KOPT-K1 (cell line): Measurements from ENCODE around the gene UPF2.

Experiments
- H3K27ac ChIP-seq: fragments of 200-600 bp; sonication (generic); 2 replicates; pipeline ENCODE4 v1.5.1; 2016; ENCODE audit warnings: antibody characterized with exemption, mild to moderate bottlenecking, low read depth, low read length; ENCODE audit not compliant: poor library complexity, severe bottlenecking
- H3K36me3 ChIP-seq: fragments of 200-600 bp; sonication (generic); 2 replicates; pipeline ENCODE4 v1.5.1; 2017; ENCODE audit warnings: antibody characterized with exemption, mild to moderate bottlenecking, low read length, moderate library complexity; ENCODE audit not compliant: insufficient read depth
- H3K9me3 ChIP-seq: fragments of 200-600 bp; sonication (generic); 2 replicates; pipeline ENCODE4 v1.5.1; 2017; ENCODE audit warnings: antibody characterized with exemption, low read length, mild to moderate bottlenecking; ENCODE audit not compliant: insufficient read depth, poor library complexity, severe bottlenecking

The UPF2 gene

DNA sequence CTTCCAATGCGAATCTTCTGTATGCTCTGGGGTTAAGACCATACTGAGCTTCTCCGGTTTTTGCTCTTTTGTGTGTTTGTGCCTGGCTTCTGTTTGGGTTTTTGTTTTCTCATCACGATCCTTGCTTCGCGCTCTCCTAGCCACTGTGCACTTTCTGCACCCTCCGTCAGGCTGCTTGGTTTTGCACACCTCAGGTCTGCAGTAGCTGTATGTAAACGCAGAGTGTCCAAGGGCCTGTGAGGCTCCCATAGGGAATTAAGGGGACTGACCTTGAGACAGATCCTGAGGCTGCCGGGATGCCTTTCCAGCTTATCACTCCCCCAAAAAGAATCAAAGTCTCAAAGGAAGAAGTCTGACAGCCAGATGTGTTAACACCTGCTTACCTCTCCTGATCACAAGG, 124.2 kb downstream of the UPF2 start:
- H3K27ac ChIP-seq = no peak overlapping the region
- no peaks in the 10 kb centered on the region for H3K9me3 ChIP-seq
- H3K36me3 ChIP-seq = peaks cover 46% of the 10 kb centered on the region

DNA sequence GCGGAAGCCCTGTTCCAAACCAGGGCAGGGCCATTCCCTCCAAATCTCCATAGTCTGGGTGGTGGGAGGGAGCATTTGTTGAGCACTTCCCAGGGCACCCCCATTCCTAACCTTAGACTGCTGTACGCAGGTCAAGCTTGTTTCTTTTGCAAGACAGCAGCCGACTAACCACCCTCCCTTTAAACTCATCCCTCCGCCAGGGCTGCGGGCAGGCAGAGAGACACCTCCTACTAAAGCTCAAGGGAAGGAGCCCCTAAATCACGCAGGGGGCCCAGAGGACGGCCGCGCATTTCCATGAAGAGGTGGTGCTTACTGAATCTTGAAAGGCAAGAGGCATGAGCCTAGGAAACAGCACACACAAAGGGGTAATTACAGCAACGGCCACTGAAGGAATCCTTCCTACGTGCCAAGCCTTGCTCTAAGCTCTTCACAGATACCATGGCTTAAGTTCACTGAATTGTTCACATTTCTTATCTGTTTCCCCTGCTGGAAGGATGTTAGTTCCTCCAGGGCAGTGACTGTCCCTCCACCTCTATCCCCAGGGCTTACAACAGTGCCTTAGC, 129.4 kb downstream of the UPF2 start:
- Histone ChIP-seq H3K9me3 (no peaks in the 10 kb centered on the region), H3K27ac (no peak overlapping the region), H3K36me3 (no peaks in the 10 kb centered on the region)

DNA sequence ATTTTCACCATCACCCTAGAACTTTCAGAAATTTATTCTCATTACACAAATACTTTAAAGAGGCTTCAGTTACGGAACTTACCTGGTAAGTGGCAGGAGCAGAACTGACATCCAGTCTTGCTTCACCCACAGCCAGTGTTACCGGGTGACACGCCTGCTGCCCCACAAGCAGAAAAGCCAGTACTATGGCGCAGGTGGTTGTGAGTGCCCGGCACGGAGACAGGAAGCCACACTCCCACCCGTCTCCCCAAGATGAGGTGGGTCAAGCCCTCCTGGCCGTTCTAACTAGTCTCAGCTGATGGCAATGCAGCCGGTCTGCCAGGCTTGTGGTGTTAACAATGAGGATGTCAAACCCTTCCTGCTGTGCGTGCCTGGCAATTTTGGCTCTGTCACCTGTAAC, 132.5 kb downstream of the UPF2 start:
- Histone ChIP-seq H3K36me3 (no peaks in the 10 kb centered on the region), H3K9me3 (no peaks in the 10 kb centered on the region), H3K27ac (no peak overlapping the region)

DNA sequence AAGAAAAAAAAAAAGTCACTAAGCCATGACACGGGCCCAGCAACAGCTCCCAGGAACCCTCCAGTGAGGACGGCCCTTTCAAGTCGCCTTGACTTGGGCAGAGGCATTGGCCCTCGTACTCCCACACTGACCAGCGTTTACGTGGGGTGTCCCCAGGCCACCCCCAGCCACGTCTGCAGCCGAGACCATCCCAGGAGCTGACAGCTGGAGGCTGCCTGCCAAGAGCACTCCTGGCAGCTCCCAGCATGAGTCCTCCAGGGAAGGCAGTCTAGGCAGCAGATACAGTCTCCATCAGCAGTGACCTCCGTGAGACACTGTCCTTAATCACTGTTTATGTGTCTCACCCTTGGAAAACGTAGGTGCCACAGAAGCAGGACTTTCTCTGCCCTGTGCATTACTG, 133.0 kb downstream of the UPF2 start:
- H3K36me3 ChIP-seq = no peaks in the 10 kb centered on the region
- H3K27ac ChIP-seq = no peak overlapping the region
- H3K9me3 ChIP-seq = no peaks in the 10 kb centered on the region

DNA sequence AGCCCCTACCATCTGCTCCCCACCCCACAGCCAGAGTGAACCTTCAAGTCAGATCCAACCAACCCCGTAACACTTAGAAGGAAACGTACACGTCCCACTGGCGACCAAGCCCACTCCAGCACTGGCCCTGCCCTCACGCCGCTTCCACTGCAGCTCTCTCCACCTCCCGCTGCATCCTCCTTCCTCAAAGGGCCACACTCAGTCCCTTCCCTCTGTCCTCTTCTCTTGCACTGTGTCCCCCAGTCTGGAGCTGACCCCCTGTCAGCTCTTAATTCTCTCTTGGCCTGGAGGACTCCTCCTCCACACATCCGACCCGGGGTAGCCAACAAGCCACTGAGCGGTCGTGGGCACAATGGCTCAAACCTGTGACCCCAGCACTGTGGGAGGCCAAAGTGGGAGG, 133.6 kb downstream of the UPF2 start:
- H3K9me3 ChIP-seq = no peaks in the 10 kb centered on the region
- H3K36me3 ChIP-seq = no peaks in the 10 kb centered on the region
- H3K27ac ChIP-seq = no peak overlapping the region

DNA sequence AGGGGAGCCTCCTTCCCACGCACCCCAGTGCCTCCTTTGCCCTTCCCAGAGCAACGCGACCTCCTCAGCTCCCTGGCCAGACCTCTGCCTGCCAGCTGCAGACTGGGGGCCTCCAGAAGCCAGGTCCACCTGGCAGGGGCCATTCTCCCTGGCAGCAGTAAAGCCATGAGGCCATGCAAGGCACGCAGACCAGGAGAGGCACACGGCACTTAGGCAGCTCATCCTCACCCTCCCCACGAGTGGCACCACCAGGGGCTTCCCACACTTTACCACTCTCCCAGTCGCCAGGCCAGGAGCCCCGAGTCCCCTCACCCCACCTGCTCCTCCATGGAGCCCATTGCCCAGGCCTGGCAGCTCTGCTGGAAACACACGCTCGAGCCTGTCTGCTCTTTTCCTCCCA, 134.1 kb downstream of the UPF2 start:
- no peaks in the 10 kb centered on the region for H3K36me3 ChIP-seq

DNA sequence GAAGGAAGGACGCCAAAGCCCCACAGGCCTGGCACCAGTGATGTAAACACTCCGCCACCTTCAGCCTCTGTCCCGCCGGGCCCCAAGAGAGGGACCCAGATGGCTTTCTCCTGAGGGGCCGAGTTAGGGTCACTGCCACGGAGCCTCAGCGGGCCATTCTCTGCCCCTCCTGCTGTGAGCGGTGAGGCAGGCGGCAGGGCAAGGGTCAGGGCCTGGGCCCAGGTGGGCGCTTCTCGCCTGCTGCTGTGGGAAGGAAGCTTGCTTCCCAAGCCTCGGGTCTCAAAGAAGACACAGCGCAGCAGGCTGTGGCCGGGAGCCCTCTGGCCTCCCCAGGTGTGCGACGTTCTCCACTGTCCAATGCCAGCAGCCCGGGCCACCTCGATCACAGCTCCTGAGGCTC, 134.7 kb downstream of the UPF2 start:
- Histone ChIP-seq H3K9me3 (no peaks in the 10 kb centered on the region), H3K27ac (no peak overlapping the region), H3K36me3 (no peaks in the 10 kb centered on the region)

More for the DNA sequence above, 134.1 kb downstream of the UPF2 start:
- Histone ChIP-seq H3K9me3 (no peaks in the 10 kb centered on the region), H3K27ac (no peak overlapping the region)

DNA sequence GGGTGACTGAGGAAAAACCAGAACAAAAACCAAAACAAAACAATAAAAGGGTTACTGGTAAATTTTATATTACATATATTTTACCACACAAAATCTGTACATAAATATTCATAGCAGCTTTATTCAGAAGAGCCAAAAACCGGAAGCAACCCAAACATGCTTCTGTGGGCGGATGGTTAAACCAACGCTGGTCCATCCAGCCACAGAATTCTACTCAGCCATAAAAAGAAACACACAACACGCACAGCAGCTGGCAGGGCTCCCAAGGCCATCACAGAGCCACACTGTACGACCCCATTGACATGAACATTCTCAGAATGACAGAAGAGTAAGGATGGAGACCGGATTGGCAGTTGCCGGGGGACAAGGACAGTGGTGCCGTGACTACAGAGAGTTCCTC, 135.9 kb downstream of the UPF2 start:
- Histone ChIP-seq H3K9me3 (no peaks in the 10 kb centered on the region), H3K36me3 (no peaks in the 10 kb centered on the region), H3K27ac (no peak overlapping the region)

DNA sequence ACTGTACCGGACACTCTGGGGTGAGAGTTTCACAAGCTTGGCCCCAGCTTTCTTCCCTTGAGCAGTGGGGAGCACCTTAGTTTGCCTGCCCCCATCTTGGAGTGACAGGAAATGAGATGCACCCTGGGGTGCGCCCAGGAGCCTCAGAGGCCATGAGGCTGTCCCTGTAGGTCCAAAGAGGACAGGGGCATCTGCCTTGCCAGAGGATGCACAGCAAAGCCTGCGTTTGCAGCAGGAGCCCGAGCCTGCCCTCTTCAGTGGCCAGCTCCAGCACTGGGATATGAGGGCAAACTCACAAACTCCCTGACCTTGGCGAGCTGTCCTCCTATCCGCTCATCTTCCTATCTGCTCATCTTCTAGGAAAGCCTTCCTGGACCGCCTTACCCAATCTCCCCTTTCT, 140.0 kb downstream of the UPF2 start:
- no peak overlapping the region for H3K27ac ChIP-seq
- no peaks in the 10 kb centered on the region for H3K36me3 ChIP-seq
- H3K9me3 ChIP-seq = no peaks in the 10 kb centered on the region

DNA sequence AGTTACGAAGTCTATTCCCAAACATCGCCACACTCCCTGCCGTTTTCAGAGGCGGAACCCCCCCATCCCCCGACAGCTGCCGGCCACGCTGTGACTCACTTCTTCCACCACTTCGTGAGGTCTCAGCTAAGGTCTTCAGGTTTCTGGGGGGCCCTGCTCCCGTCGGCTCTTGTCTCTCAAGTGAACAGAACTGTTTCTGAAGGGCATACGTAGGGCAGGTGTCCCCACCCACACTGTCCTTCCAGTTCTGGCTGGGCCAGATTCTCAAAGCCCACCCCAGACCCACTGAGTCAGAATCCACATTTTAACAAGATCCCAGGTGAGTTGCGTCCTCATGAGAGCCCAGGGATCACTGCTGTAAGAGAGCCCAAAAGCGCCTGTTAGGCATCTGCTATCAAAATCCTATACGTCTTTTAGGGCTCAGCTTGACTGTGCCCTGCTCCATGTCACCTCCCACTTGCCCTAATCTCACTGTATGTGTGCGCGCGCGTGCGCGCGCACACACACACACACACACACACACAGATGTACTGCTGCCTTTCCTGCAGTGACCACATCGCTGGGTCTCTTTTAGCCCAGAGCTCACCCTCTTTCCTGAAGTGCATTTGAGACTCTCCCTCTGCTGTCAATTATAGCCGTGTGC, 140.7 kb downstream of the UPF2 start:
- Histone ChIP-seq H3K27ac (no peak overlapping the region), H3K9me3 (no peaks in the 10 kb centered on the region), H3K36me3 (no peaks in the 10 kb centered on the region)

DNA sequence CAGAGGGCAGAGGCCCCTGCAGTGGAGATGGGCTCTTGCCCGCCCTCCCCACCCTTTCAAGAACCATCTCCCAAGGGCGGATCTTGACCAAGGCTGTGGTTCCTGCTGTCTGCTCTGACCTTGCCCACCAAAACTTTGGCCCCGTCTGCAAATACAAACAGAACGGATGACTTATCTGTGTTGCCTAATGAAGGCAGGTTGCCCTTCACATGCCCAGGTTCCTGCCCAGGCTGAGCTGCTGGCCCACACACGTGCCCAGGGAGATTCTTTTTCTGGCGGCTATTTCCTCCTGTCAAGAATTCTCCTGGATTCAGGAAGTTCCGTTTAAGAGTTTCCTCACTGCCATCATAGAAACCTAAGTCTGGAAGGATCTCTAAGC, 141.2 kb downstream of the UPF2 start:
- Histone ChIP-seq H3K9me3 (no peaks in the 10 kb centered on the region), H3K27ac (no peak overlapping the region), H3K36me3 (no peaks in the 10 kb centered on the region)

DNA sequence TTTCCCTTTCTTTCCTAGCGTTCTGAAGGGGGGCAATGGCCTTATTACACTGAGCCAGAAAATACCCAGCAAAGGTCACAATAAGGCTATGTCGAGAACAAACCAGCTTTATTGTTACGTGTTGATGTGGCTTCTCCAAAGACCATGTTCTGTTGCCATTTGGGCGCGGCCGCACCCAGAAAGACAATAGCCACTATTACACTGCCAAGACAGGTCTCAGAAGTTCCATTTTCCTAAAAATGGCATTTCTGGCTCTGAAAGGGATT, 141.6 kb downstream of the UPF2 start:
- Histone ChIP-seq H3K36me3 (no peaks in the 10 kb centered on the region), H3K27ac (no peak overlapping the region)

DNA sequence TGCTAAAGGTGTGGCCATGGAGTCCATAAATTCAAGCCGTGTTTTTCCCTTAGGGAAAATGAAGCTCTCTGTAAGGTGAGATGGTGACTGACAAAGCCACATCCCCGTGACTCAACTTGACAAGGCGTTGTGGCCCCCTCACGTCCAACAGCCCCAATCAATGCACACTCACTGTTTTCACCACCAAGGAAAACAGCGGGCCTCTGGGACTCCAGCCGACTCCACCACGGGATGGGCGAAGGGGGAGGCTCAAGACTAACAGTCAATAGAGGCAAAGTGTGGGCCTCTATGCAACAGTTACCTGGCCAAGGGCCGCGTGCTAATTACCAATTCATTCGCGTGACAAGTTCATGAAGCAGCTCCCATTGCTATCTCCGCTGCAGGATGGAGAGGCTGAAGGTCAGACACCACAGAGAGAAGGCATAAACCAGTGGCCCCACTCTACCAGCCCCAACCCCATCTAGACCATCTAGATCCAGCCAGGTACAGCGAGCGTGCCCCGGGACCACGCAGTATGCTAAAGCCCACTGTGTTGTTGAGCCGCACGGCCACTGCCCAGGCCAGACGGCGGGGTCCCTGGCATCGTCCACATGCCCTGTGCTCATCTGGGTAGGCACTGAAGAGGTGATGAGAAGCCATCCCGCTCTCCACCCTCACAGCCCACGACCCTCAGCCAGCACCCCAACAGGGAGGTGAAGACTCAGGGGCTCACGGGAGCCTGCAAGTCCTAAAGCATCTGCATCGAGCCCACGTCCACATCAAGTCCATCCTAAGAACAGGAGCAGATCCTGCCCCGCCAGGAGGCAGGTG, 143.3 kb downstream of the UPF2 start:
- no peaks in the 10 kb centered on the region for H3K9me3 ChIP-seq
- no peak overlapping the region for H3K27ac ChIP-seq
- H3K36me3 ChIP-seq = no peaks in the 10 kb centered on the region

More for the DNA sequence above, 141.6 kb downstream of the UPF2 start:
- no peaks in the 10 kb centered on the region for H3K9me3 ChIP-seq

DNA sequence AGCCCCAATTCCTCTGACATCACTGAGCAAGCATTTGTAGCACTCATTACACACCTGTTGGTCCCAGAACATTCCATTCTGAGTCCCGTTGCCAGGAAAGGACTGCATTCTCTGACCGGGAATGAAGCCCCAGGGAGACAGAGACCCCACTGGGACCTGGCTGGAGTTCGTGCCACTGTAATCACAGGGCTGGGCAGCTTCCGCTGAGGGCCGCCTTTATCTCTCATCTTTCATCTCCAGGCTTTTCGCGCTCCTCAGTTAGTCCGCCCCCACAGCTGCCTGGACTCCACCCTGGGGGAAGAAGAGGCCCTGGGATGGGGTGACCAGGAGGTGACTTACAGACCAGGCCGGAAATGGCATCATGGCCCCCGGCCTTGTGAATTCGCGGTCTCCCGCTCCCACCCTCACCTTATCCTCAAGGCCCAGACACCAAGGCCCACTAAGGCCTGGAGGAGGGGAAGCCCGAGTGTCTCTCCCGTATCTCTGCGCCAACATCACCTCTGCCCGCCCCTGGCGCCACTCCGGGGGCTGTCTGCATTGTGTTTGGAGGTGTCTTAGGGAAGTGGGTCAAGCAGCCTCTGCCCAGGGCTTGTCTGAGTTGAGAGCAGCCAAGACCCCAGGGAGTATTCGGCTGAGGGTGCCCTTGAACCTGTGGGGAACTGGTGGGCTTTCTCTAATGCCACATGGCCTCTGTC, 144.1 kb downstream of the UPF2 start:
- Histone ChIP-seq H3K27ac (no peak overlapping the region), H3K9me3 (no peaks in the 10 kb centered on the region), H3K36me3 (no peaks in the 10 kb centered on the region)

DNA sequence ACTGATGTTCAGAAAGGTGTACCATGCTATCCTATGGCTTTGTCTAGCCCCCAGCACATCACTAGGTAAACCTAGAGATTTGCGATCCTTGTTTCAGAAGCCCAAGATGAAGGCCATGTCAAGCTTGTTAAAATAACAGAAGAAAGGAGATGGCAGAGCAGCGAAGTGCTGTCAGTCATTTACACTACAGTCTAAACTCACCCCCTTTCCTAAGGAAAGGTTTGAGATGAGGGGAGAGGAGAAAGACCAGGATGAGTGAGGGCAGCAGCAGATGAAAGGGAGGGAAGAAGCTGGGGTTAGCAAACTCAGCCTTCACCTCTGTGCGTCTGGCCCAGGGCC, 144.6 kb downstream of the UPF2 start:
- Histone ChIP-seq H3K9me3 (no peaks in the 10 kb centered on the region), H3K27ac (no peak overlapping the region)

More for the DNA sequence above, 144.6 kb downstream of the UPF2 start:
- no peaks in the 10 kb centered on the region for H3K36me3 ChIP-seq
